SH-SY5Y (cell line): ENCODE measurements around the gene TREM1.

ENCODE experiments used
- GATA2 ChIP-seq: IDR thresholded peaks from 2 replicates; pipeline ENCODE4 v1.6.1; 2011; ENCODE audit warnings: mild to moderate bottlenecking, low read depth, low read length
- GATA3 ChIP-seq: IDR thresholded peaks from 2 replicates; pipeline ENCODE4 v1.6.1; 2011; ENCODE audit warnings: low read depth, mild to moderate bottlenecking, low read length, moderate library complexity

TREM1 gene

DNA sequence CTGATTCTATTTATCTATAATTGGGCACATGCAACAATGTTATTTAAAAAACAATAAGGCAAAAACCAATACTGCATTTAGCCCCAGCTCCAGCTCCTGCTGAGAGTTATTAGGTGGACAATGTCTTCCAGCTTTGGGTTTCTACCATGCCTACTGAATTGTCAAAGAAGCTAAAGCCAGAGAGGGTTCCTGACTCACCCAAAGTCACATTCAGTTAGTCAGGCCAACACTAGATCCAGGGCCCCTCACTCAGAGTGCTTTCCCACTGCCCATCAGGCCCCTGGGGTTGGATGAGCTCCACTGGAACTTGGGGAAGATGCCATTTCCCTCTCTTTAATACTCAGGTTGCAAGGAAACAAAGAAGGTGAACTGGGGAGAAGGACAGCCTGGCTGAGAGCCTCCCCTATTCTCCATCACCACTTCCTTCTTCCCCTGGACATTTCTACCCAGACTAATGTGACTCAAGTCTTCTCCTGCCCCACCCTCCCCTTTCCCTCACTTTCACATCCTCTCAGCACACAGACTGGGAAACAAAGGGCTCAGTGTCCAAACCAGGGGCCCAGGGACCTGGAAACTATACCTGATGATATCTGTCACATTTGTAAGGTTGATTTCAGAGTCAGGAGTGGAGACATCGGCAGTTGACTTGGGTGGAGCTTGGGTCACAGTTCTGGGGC lies 6.0 kb downstream of the TREM1 start:
- TF ChIP-seq GATA3 (no peak), GATA2 (no peak)

DNA sequence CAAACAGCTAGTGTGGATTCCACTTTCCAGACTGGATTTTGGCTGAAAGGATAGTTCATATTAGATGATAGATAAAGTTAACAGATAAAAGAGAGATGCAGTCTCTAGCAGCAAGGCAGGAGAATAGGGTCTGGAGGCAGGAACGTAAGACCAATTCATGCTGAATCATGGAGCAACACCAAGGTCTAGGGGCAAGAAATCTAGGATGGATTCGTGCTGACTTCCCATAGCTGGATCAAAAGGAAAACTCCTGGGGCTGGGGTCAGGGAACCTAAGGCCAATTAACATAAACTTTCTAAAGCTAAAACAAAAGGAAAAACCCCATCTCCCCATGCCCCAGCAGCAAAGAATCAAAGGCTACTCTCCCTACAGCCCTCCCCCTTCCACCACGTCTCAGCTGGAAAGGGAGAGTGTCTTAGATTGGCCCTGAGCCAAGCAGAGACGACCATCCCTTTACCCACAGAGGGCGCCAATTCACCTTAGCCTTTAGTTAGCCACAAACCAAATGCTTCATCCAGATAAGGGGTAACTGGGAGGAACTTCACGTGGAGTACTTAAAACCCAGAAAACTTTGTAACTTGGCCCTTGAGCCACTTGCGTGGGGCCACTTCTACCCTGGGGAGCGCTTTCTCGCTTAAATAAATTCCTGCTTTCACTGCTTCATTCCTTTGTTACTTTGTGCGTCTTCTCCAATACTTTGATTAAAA lies 7.6 kb downstream of the TREM1 start:
- TF ChIP-seq GATA3: no peak
- no peak for TF ChIP-seq GATA2

DNA sequence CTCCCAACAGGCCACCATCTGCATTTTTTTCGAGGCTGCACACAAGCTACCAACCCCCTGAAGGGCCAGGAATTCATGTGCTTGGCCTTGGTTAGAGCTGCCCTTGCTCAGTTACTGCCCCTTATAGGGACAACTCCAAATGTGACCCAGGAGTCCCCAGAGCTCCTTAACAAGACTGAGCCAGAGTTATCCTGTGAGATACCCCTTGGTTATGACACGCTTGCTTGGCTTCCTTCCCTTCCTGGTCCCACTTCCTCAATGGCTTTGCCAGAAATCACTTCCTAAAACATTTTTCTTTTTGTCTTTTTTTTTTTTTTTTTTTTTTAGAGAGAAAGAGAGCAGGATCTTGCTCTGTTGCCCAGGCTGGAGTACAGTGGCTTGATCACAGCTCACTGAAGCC lies 8.9 kb downstream of the TREM1 start:
- no peak for TF ChIP-seq GATA2
- TF ChIP-seq GATA3: no peak

DNA sequence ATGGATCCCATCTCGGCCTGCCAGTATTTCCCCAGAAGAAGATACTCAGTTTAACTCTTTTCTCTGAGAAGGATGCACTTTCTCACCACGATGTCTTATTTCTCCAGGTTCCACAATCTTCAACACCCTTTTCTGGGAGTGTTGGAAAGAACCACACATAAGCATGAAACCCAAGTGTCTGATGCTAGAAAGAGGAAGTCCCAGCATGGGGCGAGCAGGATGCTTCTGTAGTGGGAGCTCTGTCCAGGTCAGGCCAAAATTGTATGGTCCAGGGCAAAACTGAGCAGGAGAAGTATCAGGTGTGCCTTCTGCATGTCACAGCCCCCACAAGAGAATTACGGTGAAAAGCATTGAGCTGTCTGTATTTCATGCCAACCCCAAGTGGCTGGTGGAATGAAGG lies 11.0 kb downstream of the TREM1 start:
- TF ChIP-seq GATA2: no peak
- no peak for TF ChIP-seq GATA3

DNA sequence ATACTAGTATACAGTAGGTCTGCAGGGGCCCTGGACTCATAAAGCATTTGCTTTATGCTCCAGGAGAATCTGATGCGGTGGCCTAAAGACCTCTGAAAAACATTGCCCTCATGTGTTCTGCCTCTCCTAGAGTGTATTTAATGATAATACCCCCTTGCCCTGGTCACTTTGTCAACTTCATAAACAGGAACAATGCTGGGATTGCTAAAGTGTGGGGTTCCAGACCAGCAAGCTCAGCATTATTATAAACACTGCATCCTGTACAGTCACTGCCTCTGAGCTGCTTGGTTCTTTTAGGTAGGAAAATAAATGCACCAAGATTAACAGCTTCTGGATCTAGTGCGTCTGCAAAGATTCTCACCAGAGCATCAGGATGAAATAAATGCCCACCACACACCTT lies 12.2 kb downstream of the TREM1 start:
- TF ChIP-seq GATA3 (no peak), GATA2 (no peak)

DNA sequence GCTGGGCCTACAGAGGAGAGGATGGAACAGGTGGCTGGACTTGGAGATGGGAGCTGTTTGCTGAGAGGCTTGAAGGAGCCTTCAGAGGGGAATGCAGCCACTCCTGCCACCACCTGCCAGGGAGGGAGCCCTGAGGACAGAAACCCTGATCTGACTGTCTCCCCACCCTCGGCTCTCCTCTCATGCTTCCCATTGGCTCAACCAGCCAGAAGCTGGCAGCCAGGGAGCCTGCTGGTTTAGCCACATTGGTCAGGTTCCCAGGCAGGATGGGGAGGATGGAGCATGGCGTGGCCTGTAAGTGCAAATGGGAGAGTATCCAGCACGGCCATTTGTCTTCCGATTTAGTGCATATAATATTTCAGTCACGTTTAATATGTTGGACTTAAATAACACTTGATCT lies 12.8 kb downstream of the TREM1 start:
- TF ChIP-seq GATA2 (no peak), GATA3 (no peak)

DNA sequence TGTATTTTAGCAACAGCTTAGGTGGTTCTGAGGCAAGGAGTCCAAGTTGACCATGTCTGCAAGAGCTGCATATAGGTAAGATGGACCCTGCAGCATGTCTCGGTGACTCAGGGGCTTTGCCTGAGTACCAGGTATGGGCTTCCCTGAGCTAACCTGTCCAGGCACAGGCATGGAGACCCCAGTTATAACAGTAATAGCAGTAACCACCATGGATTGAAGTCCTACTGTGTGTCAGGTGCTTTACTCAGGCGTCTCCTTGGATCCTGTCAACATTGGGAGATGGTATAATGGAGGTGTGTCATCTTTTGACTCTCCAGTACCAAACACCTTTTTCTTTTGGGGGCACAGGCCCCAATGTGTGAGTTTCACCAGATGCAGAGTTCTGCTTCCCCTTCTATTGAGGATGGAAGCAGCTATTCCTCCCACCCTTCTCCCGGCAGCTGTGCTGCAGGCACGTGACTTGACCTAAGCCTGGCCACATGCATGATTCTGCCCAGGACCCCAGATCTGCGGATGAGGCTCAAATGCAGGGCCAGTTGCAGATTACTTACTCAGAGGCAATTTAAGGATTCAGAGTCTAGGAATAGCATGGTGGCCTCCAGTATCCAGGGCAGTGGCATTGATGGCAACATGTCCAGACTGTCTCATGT lies 13.8 kb downstream of the TREM1 start:
- TF ChIP-seq GATA2: no peak
- TF ChIP-seq GATA3: no peak

DNA sequence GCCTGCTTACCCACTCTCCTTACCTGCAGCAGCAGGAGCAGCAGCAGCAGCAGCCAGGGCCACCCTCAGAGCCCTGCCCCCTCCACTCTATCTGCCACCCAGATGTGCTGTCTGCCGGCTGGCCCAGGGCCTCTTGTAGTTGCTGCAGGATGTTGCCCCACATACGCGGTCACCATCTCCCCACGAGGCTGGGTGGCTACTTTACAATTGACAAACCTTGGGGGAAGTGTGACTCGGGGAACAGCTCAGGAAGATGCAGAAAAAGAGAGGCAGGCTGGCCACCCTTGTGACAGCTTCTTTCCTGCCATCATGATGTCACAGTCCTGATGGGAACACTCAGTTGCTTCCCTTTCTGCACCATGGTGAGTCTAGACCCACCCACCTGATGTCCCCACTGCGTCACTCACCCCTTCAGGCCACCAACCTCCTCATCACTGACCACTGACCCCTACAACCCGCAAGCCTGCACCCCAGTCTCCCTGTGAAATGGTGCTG lies 14.5 kb downstream of the TREM1 start:
- TF ChIP-seq GATA3 (no peak), GATA2 (no peak)

DNA sequence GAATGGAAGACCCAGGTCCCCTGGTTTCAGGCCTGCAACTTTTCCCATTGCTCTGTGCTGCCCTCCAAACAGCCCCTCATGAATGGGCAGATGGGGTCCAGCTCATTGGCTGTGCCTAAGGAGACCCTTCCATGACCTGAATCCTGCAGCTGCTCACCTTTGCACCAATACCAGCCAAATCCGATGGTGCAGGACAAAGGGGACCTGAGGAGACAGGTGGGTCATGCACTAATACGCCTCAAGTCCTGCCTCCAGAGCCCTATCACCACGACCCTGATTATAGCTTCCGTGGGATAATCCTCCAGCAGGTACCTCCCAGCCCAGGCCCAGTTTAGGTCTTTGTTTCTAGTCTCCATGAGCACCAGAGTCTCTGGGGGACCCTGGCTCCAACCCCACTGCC lies 16.8 kb downstream of the TREM1 start:
- TF ChIP-seq GATA2: no peak
- TF ChIP-seq GATA3: no peak

DNA sequence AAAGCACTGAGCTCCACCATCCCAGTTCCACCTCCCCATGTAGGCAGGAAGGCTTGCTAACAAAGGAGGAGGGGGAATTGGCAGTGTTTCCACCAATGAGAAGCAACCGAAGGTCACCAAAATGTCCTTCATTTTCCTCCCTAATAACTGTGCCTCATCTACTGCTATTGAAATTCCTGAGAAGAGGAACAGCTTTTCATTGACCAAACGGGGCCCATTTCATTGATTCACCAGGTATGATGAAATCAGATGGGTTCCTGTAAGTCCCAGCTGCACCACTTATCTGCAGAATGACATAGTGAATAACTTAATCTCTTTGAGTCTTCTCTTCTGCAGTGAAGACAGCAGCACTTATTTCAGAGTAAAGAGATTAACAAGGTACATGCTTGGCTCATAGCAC lies 17.3 kb downstream of the TREM1 start:
- TF ChIP-seq GATA2 (no peak), GATA3 (no peak)

DNA sequence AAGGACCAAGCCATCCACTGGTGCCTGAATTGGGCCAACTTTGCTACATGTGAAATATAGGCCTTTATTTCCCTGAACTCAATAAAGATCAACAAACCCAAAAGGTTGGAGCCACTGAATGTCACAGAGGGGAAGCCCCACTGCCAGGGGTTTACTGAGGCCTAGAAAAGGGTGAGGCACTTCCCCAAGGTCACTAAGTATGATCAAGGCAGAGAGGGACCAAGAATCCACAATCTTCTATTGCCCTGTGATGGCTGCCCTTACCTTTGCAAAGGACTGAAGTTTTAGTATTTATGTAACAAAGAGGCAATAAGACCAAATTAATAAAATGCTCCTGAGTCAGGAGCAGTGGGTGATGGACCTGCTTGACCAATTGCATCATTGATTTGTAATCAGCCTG lies 18.0 kb downstream of the TREM1 start:
- TF ChIP-seq GATA2: no peak
- TF ChIP-seq GATA3: no peak

DNA sequence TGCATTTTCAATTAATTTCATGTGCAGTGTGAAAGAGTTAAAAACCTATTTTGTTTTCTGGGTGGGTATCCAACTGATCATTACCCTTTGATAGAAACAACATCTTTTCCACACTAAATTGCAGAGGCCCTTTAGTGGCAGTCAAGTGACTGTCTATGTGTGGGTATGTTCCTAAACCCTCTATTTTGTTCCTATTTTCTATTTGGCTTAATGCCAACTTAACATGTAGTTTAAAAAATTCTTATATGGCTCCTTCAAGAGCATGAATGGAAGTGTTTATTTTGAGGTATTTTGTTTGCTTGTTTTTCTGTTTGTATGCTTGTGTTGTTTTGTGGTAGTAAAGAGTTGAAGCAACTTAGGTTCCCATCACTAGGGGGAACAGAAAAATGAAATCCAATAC lies 19.9 kb downstream of the TREM1 start:
- TF ChIP-seq GATA2 (no peak), GATA3 (no peak)

DNA sequence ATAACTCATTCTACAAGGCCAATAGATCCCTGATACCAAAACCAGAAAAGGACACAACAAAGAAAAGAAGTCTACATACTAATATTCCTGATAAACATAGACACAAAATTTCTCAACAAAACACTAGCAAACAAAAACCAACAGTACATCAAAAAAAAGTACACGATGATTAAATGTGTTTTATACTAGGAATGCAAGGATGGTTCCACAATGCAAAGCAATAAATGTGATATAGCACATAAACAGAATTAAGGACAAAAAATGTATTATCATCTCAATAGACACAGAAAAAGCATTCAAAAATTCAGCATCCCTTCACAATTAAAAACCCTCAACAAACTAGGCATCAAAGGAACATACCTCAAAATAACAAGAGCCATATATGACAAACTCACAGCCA lies 23.2 kb downstream of the TREM1 start:
- no peak for TF ChIP-seq GATA2
- no peak for TF ChIP-seq GATA3

DNA sequence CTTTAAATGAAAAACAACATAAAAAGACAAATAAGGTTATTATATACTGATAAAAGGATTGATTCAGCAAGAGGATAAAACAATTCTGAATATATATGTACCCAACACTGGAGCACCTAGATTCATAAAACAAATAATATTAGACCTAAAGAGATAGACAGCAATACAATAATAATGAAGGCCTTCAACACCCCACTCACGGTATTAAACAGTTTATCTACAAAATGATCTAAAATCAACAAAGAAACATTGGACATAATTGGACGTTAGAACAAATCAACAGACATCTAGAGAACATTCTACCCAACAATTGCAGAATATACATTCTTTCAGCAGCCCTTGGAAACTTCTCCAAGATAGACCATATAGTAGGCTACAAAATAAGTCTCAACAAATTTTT lies 24.1 kb downstream of the TREM1 start:
- TF ChIP-seq GATA3: no peak
- no peak for TF ChIP-seq GATA2

DNA sequence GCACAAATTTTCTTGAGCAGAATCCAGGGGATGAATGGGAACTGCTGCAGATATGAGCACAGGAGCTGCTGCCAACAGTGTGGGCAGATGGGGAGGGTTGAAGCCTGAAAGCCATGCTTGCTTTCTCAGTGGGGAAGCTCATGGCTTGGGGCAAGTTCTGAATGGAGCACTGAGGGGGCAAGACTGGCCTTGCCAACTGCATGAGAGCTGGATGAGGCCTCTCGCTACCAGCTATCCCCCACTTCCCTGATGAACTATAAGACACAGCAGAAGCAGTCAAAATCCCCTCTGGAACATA lies 28.3 kb downstream of the TREM1 start:
- TF ChIP-seq GATA3: no peak
